Testis (tissue), 3 donors: ENCODE data around the gene HSPA12A. TPM values are rescaled to one million over a fixed set of nuclear protein-coding genes. Genes with fewer than 3 reads are reported as not detected.
A peak's percentile ranks its signal among the peaks of the same experiment; 100 is the strongest.

Experiments
- DNase-seq: peaks from one replicate; pipeline ENCODE4 v3.0.0-alpha.2; 2019
- H3K27ac ChIP-seq, 2 donors: fragments of 200-600 bp; sonication (generic); one replicate each; pipeline ENCODE4 v1.5.1; 2019
- H3K27me3 ChIP-seq: fragments of 200-600 bp; sonication (generic); one replicate; pipeline ENCODE4 v1.5.1; 2019
- H3K36me3 ChIP-seq: fragments of 200-600 bp; sonication (generic); one replicate; pipeline ENCODE4 v1.5.1; 2017; ENCODE audit warnings: low read depth; ENCODE audit errors: missing control alignments
- H3K4me1 ChIP-seq: fragments of 200-600 bp; sonication (generic); one replicate; pipeline ENCODE4 v1.5.1; 2019
- H3K4me3 ChIP-seq, 2 donors: fragments of 200-600 bp; sonication (generic); one replicate each; pipeline ENCODE4 v1.5.1; 2017 to 2019
- H3K9me3 ChIP-seq: fragments of 200-600 bp; sonication (generic); one replicate; pipeline ENCODE4 v1.5.1; 2017
- POLR2A ChIP-seq: fragments of 450-650 bp; IDR thresholded peaks from one replicate; pipeline ENCODE4 v1.6.1; 2017; ENCODE audit warnings: antibody characterized with exemption, mild to moderate bottlenecking, moderate library complexity
- WGBS, 2 donors: methylation state at CpG; one replicate each; pipeline ENCODE4 v1.1.5; 2018; 5-methylcytosine and 5-hydroxymethylcytosine counted together
- intact Hi-C: fragments of 100-400 bp; cut with DNase I; formaldehyde crosslinking; loops from one replicate; pipeline ENCODE4 v1.15.1; 2023; ENCODE audit warnings: low total_unique reads
- polyA plus RNA-seq: library from polyadenylated mRNA; stranded (reverse); fragments of 350-450 nt; fragmentation: Illumina TruSeq; extraction: RNeasy Lipid Tissue Mini Kit (QIAGEN cat#74804); gene quantifications from one replicate; pipeline ENCODE4 v1.2.3, GENCODE V29; 2014; ENCODE audit warnings: low read depth, low replicate concordance; ENCODE audit not compliant: insufficient read depth
- total RNA-seq, 2 donors: library from RNA; depleted of rRNA; stranded (reverse); fragments of >200 nt; gene quantifications; one replicate each; pipeline ENCODE4 v1.2.3, GENCODE V29; 2016
- TF ChIP-seq, protein P1 (sequence below), 3 experiments: fragments of 450-650 bp in 2 of 3; fragments of 200-600 bp in 1 of 3; sonication (generic) in 1 of 3; IDR thresholded peaks; one replicate each; pipeline ENCODE4 v1.5.1; 2016 to 2019; ENCODE audit warnings: antibody characterized with exemption in 3 of 3, mild to moderate bottlenecking in 2 of 3, moderate library complexity in 1 of 3

The HSPA12A gene
- total and polyA plus RNA-seq, 3 donors from 2014 or later: 20.9 to 34.6 (median 28.4) TPM

DNA sequence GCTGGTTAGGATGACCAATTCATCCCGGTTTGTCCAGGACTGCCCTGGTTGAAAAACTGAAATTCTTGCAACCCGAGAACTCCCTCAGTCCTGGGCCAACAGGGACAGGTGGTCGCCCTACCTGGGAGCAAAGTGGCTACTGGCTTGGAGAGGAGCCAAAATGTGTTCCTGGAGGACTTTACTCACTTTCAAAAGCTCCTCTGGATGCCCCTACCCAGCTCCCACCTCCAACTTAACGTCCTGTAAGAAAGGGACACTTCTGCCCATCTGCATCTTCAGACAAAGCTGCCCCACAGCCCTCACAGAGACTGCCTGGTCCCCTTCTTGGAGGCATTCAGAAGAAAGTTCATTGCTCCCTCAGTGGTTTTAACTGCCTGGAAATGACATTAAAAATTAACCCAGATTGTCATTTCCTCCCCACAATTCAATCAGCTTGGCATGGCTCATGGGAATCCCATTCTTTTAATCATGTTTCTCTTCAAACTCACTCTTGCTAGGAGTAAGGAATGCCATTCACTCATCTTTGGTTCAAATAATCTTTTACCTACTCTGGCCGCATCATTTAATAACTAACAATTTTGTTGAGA is 24.0 kb upstream of the HSPA12A start:
- no peak for DNase-seq
- no peak for TF ChIP-seq POLR2A
- TF ChIP-seq, protein P1, sequence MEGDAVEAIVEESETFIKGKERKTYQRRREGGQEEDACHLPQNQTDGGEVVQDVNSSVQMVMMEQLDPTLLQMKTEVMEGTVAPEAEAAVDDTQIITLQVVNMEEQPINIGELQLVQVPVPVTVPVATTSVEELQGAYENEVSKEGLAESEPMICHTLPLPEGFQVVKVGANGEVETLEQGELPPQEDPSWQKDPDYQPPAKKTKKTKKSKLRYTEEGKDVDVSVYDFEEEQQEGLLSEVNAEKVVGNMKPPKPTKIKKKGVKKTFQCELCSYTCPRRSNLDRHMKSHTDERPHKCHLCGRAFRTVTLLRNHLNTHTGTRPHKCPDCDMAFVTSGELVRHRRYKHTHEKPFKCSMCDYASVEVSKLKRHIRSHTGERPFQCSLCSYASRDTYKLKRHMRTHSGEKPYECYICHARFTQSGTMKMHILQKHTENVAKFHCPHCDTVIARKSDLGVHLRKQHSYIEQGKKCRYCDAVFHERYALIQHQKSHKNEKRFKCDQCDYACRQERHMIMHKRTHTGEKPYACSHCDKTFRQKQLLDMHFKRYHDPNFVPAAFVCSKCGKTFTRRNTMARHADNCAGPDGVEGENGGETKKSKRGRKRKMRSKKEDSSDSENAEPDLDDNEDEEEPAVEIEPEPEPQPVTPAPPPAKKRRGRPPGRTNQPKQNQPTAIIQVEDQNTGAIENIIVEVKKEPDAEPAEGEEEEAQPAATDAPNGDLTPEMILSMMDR (IDR thresholded peaks at IDR 0.05): no peak
- intact Hi-C loops: no loop called here
- H3K27ac ChIP-seq: no peak overlapping the region
- no peaks in the 10 kb centered on the region for H3K36me3 ChIP-seq
- peaks cover 11% of the 10 kb centered on the region for H3K4me1 ChIP-seq
- WGBS, 2 donors: 91 to 92% methylated on average over 5 of the region's 5 CpGs
- H3K9me3 ChIP-seq: no peaks in the 10 kb centered on the region
- no peaks in the 10 kb centered on the region for H3K27me3 ChIP-seq
- H3K4me3 ChIP-seq: no peak overlapping the region

DNA sequence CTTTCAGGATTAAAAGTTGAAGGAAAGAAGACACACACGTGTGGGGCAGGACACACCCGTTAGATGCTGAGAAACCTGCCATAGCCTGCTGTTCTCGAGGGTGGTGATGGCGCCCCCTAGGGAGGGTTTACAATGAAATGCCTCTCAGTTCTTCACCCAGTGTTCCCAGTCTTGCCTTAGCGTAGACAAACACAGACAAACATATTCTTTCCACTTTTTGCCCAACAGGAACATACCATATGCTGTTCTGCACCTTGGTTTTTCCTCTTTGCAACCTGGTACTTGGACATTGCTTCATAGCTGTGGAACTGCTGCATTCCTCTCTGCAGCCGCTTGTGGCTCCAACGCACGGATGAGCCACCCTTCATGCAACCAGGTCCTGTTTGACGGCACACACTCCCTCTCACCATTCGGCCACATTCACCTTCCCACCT is 23.3 kb upstream of the HSPA12A start:
- Histone ChIP-seq H3K36me3 (no peaks in the 10 kb centered on the region), H3K27me3 (no peaks in the 10 kb centered on the region), H3K27ac (no peak overlapping the region), H3K9me3 (no peaks in the 10 kb centered on the region), H3K4me3 (no peak overlapping the region), H3K4me1 (peaks cover 6% of the 10 kb centered on the region)
- intact Hi-C loops: no loop called here
- peak; percentile 58 for DNase-seq
- WGBS, 2 donors: 72 to 79% methylated on average over 10 of the region's 10 CpGs
- TF ChIP-seq, protein P1 (IDR thresholded peaks at IDR 0.05): peak in 1 of 3 experiments; percentile 17
- no peak for TF ChIP-seq POLR2A

DNA sequence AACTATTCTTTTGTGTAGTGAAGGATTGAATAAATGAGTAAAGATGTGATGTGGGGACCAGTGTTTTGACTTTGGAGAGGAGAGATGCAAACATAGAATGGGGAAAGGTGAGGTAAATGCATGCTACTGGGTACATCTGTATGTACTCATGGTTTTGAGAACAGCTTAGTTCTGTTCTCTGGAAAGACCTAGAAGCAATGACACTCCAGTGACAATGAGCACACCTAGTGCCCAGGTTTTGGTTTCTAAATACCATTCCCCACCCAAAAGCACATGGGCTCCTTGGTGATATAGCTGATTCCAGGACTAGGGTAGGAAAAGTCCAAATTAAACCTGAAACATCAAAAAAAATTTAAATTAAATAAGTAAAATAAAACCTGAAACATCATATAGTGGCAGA is 22.6 kb upstream of the HSPA12A start:
- H3K27me3 ChIP-seq: no peaks in the 10 kb centered on the region
- no peaks in the 10 kb centered on the region for H3K36me3 ChIP-seq
- no peaks in the 10 kb centered on the region for H3K9me3 ChIP-seq
- no peak overlapping the region for H3K27ac ChIP-seq
- intact Hi-C loops: no loop called here
- peaks cover 4% of the 10 kb centered on the region for H3K4me1 ChIP-seq
- no peak for DNase-seq
- no peak overlapping the region for H3K4me3 ChIP-seq
- no peak for TF ChIP-seq POLR2A
- TF ChIP-seq, protein P1 (IDR thresholded peaks at IDR 0.05): no peak

DNA sequence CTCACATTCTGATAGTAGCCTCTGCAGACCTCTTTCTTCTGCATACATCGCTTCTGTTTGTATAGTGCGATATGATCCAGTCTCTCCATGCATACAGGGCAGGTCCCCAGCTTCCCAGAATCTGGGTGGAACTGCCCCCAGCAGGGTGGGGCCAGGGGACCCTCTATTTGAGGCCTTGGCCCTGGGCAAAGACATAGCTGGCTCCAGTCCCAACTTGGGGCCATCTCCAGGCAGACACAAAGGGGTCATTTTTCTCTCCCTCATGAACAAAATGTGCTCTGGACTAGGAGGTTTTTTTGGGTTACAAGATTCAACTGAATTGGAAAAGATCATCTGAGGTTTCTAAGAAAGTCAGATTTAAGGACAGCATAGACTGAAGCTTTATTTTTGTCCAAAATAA is 21.1 kb upstream of the HSPA12A start:
- Histone ChIP-seq H3K4me1 (peaks cover 4% of the 10 kb centered on the region), H3K27me3 (no peaks in the 10 kb centered on the region), H3K4me3 (no peak overlapping the region), H3K36me3 (no peaks in the 10 kb centered on the region), H3K27ac (no peak overlapping the region), H3K9me3 (no peaks in the 10 kb centered on the region)
- intact Hi-C loops: no loop called here
- WGBS, 2 donors: 93% methylated on average over 2 of the region's 2 CpGs
- DNase-seq: no peak
- TF ChIP-seq, protein P1 (IDR thresholded peaks at IDR 0.05): no peak
- no peak for TF ChIP-seq POLR2A

DNA sequence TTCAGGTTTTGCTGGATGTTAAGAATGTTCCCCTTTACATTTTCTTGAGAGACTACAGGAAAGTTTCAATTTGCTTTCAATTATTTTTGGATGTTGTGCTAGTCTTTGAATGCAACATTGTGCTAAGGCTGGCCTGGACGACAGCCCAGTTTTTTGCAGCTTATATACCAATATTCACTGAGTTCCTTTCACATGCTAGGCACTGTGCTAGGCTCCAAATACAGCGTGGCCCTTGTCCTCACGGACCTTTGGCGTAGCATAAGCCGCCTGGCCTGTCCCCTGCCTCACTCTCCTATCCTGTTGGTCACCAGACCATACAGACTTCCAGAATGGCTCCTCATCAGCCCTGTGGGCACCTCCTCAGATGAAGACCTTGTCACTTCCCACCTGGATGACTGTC is 19.5 kb upstream of the HSPA12A start:
- H3K27ac ChIP-seq: no peak overlapping the region
- intact Hi-C loops: no loop called here
- DNase-seq: no peak

More for the DNA sequence above, 19.5 kb upstream of the HSPA12A start:
- no peaks in the 10 kb centered on the region for H3K9me3 ChIP-seq
- H3K27me3 ChIP-seq: no peaks in the 10 kb centered on the region
- 63 to 71% methylated on average over 5 of the region's 5 CpGs for WGBS, 2 donors
- no peaks in the 10 kb centered on the region for H3K36me3 ChIP-seq
- no peak for TF ChIP-seq POLR2A
- TF ChIP-seq, protein P1 (IDR thresholded peaks at IDR 0.05): no peak
- H3K4me1 ChIP-seq: no peaks in the 10 kb centered on the region
- no peak overlapping the region for H3K4me3 ChIP-seq
